DMS79 (cell line): ENCODE measurements around the gene UCHL5.

Experiments
- DNase-seq: peaks from one replicate; lab custom pipeline; 2025; lab: John Stamatoyannopoulos, UW

UCHL5 gene

DNA sequence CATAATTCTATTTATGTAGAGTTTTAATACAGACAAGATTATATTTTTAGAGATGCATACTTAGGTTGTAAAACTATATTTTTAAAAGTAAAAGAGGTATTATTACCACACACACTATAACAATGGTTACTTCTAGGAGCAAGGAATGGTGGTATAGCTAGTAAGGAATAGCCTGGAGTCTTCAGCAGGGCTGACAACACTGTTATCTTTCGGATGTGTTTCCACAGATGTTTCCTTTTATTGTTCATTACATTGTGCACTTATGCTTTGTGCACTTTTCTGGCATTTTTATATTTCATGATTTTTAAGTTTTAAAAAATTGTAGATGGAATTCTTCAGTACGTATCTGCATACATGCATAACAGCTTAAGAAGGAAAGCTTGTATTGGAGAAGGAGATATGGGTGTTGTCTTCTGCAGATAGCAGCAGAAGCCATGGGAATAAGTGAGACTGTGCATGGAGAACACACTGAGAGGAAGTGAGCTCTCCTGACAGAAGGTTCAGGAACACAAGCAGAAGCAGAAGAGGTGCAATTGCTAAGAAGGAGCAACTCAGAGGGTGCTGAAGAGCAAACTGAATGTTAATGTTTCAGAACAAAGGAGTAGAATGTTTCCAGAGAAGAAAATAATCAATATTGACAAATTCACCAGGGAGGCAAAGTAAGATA is 91.8 kb downstream of the UCHL5 start:
- DNase-seq: no peak

DNA sequence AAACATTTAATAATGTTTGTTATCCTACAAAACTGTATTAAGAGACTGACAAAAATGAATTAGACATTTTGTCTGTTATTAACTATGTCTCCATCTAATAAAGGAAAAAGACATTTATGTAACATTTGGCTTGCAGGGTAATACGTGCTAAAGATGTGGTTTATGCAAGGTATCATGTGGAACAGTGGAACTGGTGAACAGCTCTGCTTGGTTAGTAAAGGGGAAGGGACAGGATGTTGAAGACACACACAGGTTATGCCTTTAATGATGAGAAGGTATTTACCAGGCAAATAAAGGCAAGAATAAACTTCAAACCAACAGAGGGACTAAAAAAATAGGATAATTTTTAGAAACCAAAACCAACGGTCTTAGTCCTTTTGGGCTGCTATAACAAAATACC is 93.1 kb downstream of the UCHL5 start:
- DNase-seq: no peak

GRCh38 chr1:192962901-192963300 is 96.3 kb downstream of the UCHL5 start:
- no peak for DNase-seq
